OCI-LY3 (cell line): ENCODE results near the gene PRM3.
A peak's percentile ranks its signal among the peaks of the same experiment; 100 is the strongest.

Experiments
- H2AFZ ChIP-seq: fragments of 200-600, 300-600 bp; shearing (Covaris generic); 2 replicates; pipeline ENCODE4 v1.6.0; 2014; ENCODE audit warnings: antibody characterized with exemption, low read depth, low read length
- H3K27ac ChIP-seq: fragments of 200-600, 300-600 bp; sonication (generic); 2 replicates; pipeline ENCODE4 v1.5.1; 2014; ENCODE audit warnings: mild to moderate bottlenecking, low read length, moderate library complexity, mixed read lengths
- H3K27me3 ChIP-seq: fragments of 200-600, 300-600 bp; sonication (generic); 2 replicates; pipeline ENCODE4 v1.6.1; 2014; ENCODE audit warnings: low read depth, low read length, mixed read lengths
- H3K36me3 ChIP-seq: fragments of 200-600, 300-600 bp; sonication (generic); replicated peaks from 2 replicates; pipeline ENCODE3; 2014; ENCODE audit warnings: low read depth, low read length, mixed read lengths
- H3K4me1 ChIP-seq: fragments of 300-600, 200-600 bp; sonication (generic); 2 replicates; pipeline ENCODE4 v1.6.1; 2014; ENCODE audit warnings: low read length, mixed read lengths
- H3K4me2 ChIP-seq: fragments of 200-600, 300-600 bp; sonication (generic); 2 replicates; pipeline ENCODE4 v1.6.1; 2014; ENCODE audit warnings: low read length, mixed read lengths
- H3K4me3 ChIP-seq: fragments of 300-600, 200-600 bp; sonication (generic); 2 replicates; pipeline ENCODE4 v1.5.1; 2014; ENCODE audit warnings: antibody characterized with exemption, mild to moderate bottlenecking, low read length, moderate library complexity
- H3K79me2 ChIP-seq: fragments of 300-600, 200-600 bp; shearing (Covaris generic); 2 replicates; pipeline ENCODE4 v1.6.1; 2014; ENCODE audit warnings: mild to moderate bottlenecking, low read length, mixed read lengths
- H3K9ac ChIP-seq: fragments of 300-600, 200-600 bp; shearing (Covaris generic); 2 replicates; pipeline ENCODE4 v1.6.0; 2014; ENCODE audit warnings: mild to moderate bottlenecking, low read length, moderate library complexity
- H3K9me3 ChIP-seq: fragments of 200-600, 300-600 bp; shearing (Covaris generic); 2 replicates; pipeline ENCODE4 v1.6.1; 2014; ENCODE audit warnings: low read length, mixed read lengths; ENCODE audit not compliant: insufficient read depth
- H4K20me1 ChIP-seq: fragments of 200-600, 300-600 bp; sonication (generic); 2 replicates; pipeline ENCODE4 v1.6.1; 2016; ENCODE audit warnings: low read length, mixed read lengths; ENCODE audit not compliant: insufficient read depth
- EZH2phosphoT487 ChIP-seq: fragments of 200-600 bp; shearing (Covaris generic); IDR thresholded peaks from 2 replicates; pipeline ENCODE4 v1.6.1; 2018; ENCODE audit warnings: antibody characterized with exemption, mixed run types, low read depth
- TF ChIP-seq, protein P1 (sequence below): fragments of 200-600, 300-600 bp; sonication (generic); IDR thresholded peaks from 2 replicates; pipeline ENCODE4 v1.5.1; 2014; ENCODE audit warnings: antibody characterized with exemption, low read length, low read depth

PRM3 gene

DNA sequence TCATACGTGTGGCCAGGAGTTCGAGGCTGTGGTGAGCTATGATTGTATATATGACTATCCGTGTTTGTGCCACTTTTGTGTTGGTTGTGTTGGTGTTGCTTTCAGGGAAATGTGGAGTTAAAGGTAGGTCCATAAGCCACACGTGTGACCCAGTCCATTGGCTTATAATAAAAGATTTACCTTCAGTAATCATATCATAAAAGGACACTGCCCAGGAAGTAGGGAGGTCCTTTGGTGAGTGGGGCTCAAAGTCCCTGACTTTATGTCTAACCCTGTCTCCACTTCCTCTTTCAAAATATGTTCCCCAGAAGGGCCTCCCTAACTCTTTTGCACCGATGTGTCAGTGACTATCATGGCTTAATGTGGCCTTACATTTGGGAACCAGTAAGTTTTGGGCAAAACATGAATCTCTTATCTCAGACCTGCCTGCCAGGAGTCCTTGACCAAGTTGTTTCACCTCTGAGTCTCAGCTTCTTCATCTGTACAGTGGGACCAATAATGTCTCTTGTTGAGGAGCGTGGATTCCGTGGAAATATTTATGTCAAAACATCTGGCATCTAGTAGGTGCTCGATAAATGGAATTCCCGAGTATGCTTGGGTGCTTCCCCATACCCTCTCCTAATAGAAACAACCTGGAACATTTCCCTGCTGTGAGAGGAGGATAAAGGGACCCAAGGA lies 9.1 kb downstream of the PRM3 start:
- H3K4me2 ChIP-seq = peak overlapping the region; percentile 15; the same call in 1 of the 2 replicates
- TF ChIP-seq EZH2phosphoT487 = no peak
- TF ChIP-seq, protein P1, sequence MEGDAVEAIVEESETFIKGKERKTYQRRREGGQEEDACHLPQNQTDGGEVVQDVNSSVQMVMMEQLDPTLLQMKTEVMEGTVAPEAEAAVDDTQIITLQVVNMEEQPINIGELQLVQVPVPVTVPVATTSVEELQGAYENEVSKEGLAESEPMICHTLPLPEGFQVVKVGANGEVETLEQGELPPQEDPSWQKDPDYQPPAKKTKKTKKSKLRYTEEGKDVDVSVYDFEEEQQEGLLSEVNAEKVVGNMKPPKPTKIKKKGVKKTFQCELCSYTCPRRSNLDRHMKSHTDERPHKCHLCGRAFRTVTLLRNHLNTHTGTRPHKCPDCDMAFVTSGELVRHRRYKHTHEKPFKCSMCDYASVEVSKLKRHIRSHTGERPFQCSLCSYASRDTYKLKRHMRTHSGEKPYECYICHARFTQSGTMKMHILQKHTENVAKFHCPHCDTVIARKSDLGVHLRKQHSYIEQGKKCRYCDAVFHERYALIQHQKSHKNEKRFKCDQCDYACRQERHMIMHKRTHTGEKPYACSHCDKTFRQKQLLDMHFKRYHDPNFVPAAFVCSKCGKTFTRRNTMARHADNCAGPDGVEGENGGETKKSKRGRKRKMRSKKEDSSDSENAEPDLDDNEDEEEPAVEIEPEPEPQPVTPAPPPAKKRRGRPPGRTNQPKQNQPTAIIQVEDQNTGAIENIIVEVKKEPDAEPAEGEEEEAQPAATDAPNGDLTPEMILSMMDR = no peak

DNA sequence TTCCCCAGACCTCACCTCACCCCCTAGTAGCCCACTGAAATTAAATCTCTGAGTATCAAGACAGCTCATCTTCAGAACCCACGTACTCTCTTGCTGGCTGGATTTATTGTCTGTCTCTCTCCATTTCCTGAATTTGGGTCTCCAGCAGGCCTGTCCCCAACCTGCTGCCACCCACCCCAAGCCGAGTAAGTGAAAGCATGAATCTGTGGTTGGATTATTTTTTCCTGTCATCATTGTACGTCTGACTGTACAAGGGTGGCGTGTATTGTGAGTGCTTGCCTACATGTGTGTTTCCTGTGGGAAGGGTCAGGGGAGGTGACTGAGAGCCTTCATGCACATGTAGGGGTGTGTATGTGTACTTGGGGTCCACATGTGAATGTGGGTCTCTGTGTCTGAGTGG lies 9.7 kb downstream of the PRM3 start:
- Histone ChIP-seq H2AFZ (no peak overlapping the region), H3K4me1 (peaks cover 20% of the 10 kb centered on the region), H4K20me1 (no peaks in the 10 kb centered on the region), H3K4me2 (peak overlapping the region; percentile 15; the same call in 1 of the 2 replicates), H3K36me3 (no peaks in the 10 kb centered on the region), H3K79me2 (no peaks in the 10 kb centered on the region), H3K9me3 (no peaks in the 10 kb centered on the region), H3K27ac (no peak overlapping the region), H3K4me3 (no peak overlapping the region), H3K27me3 (peaks cover 16% of the 10 kb centered on the region; the same call in 1 of the 2 replicates), H3K9ac (no peak overlapping the region)
- TF ChIP-seq, protein P1 = no peak
- TF ChIP-seq EZH2phosphoT487 = no peak

More for the DNA sequence above, 9.1 kb downstream of the PRM3 start:
- no peaks in the 10 kb centered on the region for H3K36me3 ChIP-seq
- peaks cover 14% of the 10 kb centered on the region for H3K4me1 ChIP-seq
- H3K9ac ChIP-seq = no peak overlapping the region
- H3K4me3 ChIP-seq = no peak overlapping the region
- H3K9me3 ChIP-seq = no peaks in the 10 kb centered on the region
- no peak overlapping the region for H2AFZ ChIP-seq
- no peaks in the 10 kb centered on the region for H4K20me1 ChIP-seq
- no peak overlapping the region for H3K27ac ChIP-seq
- peaks cover 12% of the 10 kb centered on the region; the same call in 1 of the 2 replicates for H3K27me3 ChIP-seq
- no peaks in the 10 kb centered on the region for H3K79me2 ChIP-seq

DNA sequence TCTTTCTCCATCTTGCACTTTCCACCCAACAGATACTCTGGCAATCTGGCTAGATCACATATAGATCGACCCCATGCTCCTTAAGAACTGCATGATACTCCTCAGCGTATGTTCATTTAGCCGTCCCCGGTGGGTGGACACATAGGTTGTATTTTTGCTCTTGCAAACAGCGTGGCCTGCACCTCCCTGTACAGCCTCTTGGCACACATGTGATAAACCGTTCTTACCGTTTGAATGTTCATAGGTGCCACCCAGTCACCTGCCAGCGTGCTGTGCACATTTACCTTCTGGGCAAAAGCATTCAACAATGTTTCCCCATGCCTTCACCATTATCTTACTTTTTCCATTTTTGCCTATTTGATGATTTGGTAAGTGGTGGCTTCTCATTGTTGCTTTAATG lies 10.5 kb downstream of the PRM3 start:
- H3K4me3 ChIP-seq = no peak overlapping the region
- peaks cover 16% of the 10 kb centered on the region; the same call in 1 of the 2 replicates for H3K27me3 ChIP-seq
- no peak overlapping the region for H2AFZ ChIP-seq
- no peaks in the 10 kb centered on the region for H3K9me3 ChIP-seq
- TF ChIP-seq, protein P1 = no peak
- H3K79me2 ChIP-seq = no peaks in the 10 kb centered on the region
- H4K20me1 ChIP-seq = no peaks in the 10 kb centered on the region
- no peak overlapping the region for H3K9ac ChIP-seq
- H3K36me3 ChIP-seq = no peaks in the 10 kb centered on the region
- H3K4me1 ChIP-seq = peaks cover 28% of the 10 kb centered on the region
- H3K4me2 ChIP-seq = no peak overlapping the region
- no peak overlapping the region for H3K27ac ChIP-seq

DNA sequence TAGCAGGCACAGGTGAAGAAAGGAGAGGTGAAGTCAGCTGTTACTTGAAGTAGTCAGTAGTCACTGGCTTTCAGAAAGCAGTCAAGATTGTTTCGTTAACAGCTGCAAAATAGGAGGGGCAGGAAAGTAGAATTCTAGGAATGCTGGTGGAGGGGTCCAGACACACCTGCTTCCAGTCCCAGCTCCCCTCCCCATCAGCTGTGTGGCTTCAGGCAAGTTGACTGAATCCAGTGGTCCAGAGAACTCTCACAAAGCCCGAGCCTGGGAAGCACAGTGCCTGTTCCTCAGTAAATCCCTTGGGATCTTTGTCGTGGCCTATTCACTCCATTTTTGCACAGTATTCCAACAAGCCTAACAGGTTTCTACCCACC lies 12.8 kb downstream of the PRM3 start:
- H2AFZ ChIP-seq = no peak overlapping the region
- no peaks in the 10 kb centered on the region for H3K9me3 ChIP-seq
- peaks cover 3% of the 10 kb centered on the region; the same call in 1 of the 2 replicates for H3K79me2 ChIP-seq
- TF ChIP-seq EZH2phosphoT487 = no peak
- TF ChIP-seq, protein P1 = no peak
- no peak overlapping the region for H3K27ac ChIP-seq
- H3K27me3 ChIP-seq = peaks cover 13% of the 10 kb centered on the region; the same call in 1 of the 2 replicates
- no peak overlapping the region for H3K4me2 ChIP-seq
- H4K20me1 ChIP-seq = no peaks in the 10 kb centered on the region
- no peaks in the 10 kb centered on the region for H3K36me3 ChIP-seq
- no peak overlapping the region for H3K9ac ChIP-seq
- peaks cover 39% of the 10 kb centered on the region for H3K4me1 ChIP-seq
- no peak overlapping the region for H3K4me3 ChIP-seq
